Hematopoietic multipotent progenitor cell treated with erythropoietin and hydrocortisone succinate and interleukin-3 and kit ligand, for 15 days (in vitro differentiated cells): ENCODE data around the gene HAAO.

Source experiments
- DNase-seq: peaks from one replicate; pipeline ENCODE4 v3.0.0-alpha.2; 2015; ENCODE audit warnings: low spot score

Gene HAAO

DNA sequence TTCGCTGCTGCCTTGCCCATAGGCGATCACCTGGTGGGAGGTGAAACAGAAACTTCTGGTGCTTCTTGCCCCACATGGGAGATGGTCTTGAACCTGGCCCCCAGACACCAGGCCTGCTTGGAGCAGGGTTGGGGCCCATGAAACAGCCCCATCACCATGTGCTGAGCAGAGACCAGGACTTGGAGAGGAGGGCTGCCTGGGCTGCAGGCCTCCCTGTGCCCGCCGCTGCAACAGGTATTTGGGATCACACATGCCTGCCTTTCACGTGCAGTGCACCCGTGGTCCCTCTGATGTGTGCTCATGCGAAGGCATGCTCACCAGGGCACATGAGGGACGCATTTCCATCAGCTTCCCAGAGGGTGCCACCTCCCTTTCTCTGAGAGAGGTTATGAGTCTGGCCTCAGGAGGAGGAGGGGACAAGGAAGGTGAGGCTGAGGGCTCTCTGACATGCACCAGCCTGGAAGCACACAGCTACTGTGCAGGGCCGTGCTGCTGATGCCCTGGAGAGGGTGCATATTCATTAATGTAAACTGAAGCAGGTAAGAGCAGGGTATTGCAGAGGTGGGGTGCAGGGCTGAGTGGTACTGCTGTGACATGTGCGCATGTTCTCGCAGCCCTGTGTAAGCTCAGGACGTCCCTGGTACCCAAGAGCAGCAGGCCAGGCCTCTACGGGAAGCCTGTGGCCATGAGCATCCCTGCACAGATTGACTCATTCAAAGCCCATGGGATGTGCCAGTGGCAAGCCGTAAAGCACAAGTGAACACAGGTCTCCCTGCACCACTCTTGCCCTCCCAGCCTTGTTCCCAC lies 24.3 kb downstream of the HAAO start:
- DNase-seq = no peak

DNA sequence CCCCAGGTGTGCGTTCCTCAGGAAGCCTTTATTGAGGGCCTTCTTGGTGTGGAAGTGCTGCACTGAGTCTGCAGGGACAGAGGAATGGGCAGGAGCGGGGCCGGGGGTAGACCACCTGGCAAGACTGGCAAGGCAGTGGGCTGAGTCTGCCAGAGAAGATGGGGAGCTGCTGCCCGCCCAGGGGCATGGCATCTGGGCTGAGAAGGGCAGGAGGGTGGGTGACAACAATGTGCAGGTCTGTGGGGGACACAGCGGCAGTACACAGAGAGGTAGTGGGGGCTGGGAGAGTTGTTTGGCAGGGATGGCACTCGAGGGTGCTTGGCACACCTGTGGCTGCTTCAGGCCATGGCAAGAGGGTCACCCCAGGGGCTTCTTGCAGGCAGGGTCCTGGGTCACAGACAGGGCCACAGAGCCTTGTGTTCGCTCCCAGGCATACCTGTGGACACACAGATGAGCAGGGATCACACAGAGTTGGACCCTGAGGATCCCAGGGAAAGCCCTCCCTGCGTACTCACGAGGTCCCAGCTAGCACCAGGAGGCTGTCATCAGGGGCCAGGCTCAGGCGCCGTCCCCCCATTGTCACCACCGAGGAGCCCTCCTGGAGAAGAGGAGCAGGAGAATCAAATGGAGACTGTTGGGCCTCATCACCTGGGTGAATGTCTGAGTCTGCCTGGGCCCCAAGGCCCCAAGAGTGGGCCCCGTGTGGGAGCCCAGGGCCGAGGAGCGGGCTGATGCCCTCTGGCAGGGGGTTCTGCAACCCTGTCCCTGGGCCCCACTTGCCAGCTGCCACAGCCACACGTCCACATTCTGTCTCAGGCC lies 25.1 kb downstream of the HAAO start:
- no peak for DNase-seq

GRCh38 chr2:42765686-42766085 lies 26.7 kb downstream of the HAAO start:
- DNase-seq = no peak

GRCh38 chr2:42764901-42765300 lies 27.5 kb downstream of the HAAO start:
- DNase-seq = no peak

GRCh38 chr2:42764096-42764495 lies 28.3 kb downstream of the HAAO start, which contains the start of gene OXER1:
TSS of gene OXER1 (minus strand) at chr2:42764135. CDS start at chr2:42764062, 73 bp downstream.
- DNase-seq = no peak

- DNase-seq = no peak
Observed at GRCh38 chr2:42762823-42763804, 29.3 kb downstream of the HAAO start.

- DNase-seq = no peak
Observed at GRCh38 chr2:42762155-42762554, 30.2 kb downstream of the HAAO start.

- DNase-seq = no peak
Observed at GRCh38 chr2:42761554-42761953, 30.8 kb downstream of the HAAO start.

DNA sequence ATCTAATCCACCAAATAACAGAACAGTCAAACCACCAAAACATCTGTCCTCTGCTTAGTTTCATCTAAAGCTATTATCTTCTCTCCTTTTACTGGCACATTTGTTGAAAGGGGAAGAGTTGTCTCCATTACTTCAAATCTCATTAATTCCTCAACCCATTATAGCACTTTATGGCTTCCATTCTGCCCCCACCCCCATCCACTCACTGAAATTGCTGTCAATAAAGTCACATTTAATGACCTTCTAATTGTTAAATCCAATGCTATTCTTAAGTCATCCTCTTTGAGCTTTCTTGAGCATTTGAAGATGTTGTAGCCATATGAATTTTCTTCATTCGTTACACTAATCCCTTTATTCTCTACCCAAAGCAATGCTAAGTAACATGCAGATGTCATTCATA lies 33.6 kb downstream of the HAAO start:
- no peak for DNase-seq

GRCh38 chr2:42757981-42758740 lies 34.2 kb downstream of the HAAO start:
- no peak for DNase-seq

- DNase-seq = no peak
Observed at GRCh38 chr2:42756966-42757513, 35.3 kb downstream of the HAAO start.

GRCh38 chr2:42756150-42756775 lies 36.1 kb downstream of the HAAO start:
- DNase-seq = no peak

- no peak for DNase-seq
Observed at GRCh38 chr2:42755191-42755880, 37.0 kb downstream of the HAAO start.

DNA sequence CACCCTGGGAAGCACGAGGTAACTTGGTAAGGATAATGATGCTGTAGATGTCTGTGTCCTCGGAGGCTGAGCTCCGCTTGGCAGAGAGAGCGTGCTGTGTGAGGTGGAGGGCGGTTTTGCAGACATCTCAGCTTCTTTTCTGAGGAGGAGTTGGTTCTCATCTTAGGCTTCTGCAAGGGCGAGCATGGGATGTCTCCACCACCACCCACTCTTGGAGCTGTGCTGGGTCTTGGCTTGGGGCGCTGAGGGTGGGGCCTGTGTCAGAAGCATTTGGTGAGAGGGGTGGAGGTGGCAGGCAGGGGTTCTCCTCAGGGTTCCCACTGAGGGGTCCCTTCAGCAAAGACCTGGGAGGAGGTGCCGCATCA lies 37.6 kb downstream of the HAAO start:
- no peak for DNase-seq

DNA sequence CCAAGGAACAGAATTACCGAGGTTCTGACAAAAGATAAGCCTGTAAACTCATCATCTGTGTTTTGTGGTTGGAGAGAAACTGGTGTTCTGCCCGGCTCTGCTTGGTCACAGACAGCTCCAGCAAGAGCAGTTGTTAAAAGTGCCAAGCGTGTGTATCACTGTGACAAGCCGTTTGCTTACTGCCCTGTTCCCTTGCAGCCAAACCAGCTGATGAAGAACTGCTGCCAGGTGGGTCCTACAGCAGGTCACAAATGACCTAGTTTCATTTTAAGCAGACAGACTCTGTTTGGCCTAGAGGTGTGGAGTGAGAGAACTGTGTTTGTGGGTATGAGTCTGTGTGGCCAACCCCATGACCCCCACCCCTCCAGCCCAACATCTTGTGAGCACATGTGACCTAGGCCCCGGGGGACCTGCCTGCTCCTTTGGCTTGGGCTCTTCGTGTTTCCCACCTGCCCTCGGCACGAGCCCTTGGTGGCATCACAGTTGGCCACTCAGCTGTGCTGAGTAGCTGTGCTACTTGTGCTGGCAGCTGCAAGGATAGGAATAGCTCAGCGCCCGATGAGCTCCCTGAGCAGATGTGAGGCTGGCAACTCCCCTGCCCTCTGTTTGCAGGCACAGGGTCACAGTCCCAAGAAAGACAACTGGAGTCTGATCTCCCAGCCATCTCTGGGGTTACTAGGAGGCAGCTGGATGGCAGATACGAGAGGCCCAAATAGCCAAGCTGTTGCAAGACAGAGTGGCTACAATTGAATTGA lies 38.2 kb downstream of the HAAO start:
- DNase-seq = no peak

DNA sequence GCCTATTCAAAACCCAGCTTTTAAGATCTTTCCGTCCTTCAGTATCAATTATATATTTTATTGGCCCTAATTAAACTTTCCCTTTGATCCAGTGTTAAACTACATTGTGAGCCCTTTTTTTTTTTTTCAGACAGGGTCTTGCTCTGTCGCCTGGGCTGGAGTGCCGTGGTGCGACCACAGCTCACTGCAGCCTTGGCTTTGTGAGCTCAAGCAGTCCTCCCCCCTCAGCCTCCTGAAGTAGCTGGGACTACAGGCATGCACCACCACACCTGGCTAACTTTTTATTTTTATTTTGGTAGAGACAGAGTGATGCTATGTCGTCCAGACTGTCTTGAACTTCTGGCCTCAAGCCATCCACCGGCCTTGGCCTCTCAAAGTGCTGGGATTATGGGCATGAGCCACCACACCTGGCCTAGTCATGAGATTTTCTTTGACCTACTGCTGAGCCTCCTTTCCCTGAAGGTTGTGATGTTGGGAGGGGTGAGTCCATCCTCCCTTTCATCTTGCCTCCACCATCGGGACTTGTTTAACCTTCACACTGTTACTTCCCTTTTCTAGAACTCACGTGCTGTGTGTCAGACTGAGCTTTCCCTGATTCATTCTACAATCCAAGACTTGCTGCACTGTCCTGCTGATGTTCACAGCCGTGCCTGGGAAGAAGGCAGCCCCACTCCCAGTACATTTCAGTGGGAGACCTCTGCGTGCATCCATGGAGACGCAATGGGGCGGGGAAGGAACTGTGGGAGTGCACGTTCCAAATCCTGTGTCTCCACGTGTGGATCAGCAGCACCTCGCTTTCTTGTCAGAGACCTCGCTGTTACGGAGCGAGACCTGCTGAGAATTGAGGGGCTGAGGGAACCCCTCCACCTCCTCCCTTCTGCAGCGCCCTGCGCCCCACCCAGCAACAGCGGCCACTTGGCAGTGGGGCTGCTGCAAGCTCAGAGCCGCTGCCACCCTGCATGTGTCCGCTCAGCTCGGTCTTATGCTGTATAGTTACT lies 39.3 kb downstream of the HAAO start:
- no peak for DNase-seq

DNA sequence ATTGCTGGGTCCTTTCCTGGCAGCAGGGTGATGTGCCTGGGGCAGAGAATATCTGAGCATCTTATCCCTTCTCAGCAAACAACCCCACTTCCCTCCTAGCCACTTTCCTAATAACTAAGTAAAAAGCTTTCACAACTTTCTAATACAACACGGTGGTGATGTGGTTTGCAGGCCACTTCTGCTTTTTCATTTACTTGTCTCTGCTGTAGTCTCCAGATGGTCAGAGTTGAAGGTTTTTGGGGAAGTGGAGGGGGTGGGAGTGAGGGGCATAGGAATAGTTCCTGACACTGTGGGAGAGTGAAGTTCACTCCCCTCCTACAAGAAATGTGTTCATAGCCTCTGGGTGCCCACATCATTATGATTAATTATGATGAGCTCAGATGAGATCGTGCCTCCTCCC lies 40.1 kb downstream of the HAAO start:
- DNase-seq = no peak

- DNase-seq = no peak
Observed at GRCh38 chr2:42748840-42749239, 43.5 kb downstream of the HAAO start.
